OCI-LY1 (cell line): ENCODE measurements around the gene CDH4.

Experiments
- CTCF ChIP-seq: fragments of 200-600 bp; sonication (generic), shearing (Covaris generic); IDR thresholded peaks from 2 replicates; pipeline ENCODE4 v1.5.1; 2017; ENCODE audit warnings: mild to moderate bottlenecking, antibody characterized with exemption, low read length, moderate library complexity, mixed read lengths
- EZH2 ChIP-seq: fragments of 200-600 bp; sonication (generic), shearing (Covaris generic); IDR thresholded peaks from 2 replicates; pipeline ENCODE4 v1.8.0; 2017; ENCODE audit warnings: borderline replicate concordance, mixed run types, mild to moderate bottlenecking, antibody characterized with exemption, low read length, moderate library complexity, mixed read lengths

GRCh38 chr20:61955668-61956395 is 703.8 kb downstream of the CDH4 start:
- TF ChIP-seq CTCF (no peak), EZH2 (no peak)
